ENCODE measurements around the gene STK38L.

GRCh38 chr12:27229367-27229766 is 14.7 kb upstream of the STK38L start:
- no peak for TF ChIP-seq POLR2A (IDR thresholded peaks at IDR 0.05)
- TF ChIP-seq, protein P1, sequence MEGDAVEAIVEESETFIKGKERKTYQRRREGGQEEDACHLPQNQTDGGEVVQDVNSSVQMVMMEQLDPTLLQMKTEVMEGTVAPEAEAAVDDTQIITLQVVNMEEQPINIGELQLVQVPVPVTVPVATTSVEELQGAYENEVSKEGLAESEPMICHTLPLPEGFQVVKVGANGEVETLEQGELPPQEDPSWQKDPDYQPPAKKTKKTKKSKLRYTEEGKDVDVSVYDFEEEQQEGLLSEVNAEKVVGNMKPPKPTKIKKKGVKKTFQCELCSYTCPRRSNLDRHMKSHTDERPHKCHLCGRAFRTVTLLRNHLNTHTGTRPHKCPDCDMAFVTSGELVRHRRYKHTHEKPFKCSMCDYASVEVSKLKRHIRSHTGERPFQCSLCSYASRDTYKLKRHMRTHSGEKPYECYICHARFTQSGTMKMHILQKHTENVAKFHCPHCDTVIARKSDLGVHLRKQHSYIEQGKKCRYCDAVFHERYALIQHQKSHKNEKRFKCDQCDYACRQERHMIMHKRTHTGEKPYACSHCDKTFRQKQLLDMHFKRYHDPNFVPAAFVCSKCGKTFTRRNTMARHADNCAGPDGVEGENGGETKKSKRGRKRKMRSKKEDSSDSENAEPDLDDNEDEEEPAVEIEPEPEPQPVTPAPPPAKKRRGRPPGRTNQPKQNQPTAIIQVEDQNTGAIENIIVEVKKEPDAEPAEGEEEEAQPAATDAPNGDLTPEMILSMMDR (IDR thresholded peaks at IDR 0.05 in 8 of 11, conservative IDR thresholded peaks at IDR 0.05 in 3 of 11) = no peak
- no peak for TF ChIP-seq POLR2AphosphoS5 (IDR thresholded peaks at IDR 0.05)

All from spleen (tissue), 7 donors.